ENCODE measurements around the gene NCR2.

The NCR2 gene

DNA sequence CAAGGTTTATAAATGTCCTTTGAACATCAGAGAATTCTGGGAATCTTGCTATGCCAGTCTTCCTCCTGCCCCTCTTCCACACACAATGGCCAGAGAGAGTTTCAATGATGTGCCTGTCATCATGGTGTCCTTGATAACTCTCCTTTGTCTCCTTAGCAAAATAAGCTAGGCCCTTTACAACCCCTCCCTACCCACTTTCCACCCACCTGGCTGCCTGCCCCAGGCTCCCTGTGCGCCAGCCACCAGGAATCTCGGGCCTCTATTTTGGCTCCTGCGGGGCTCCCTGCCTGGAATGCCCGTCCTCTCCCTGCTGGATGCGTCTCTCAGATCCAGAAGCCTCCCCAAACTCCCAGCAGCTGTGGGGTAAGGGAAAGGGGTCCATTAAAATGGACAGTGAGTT is 60.9 kb downstream of the NCR2 start:
- TF ChIP-seq, protein P1, sequence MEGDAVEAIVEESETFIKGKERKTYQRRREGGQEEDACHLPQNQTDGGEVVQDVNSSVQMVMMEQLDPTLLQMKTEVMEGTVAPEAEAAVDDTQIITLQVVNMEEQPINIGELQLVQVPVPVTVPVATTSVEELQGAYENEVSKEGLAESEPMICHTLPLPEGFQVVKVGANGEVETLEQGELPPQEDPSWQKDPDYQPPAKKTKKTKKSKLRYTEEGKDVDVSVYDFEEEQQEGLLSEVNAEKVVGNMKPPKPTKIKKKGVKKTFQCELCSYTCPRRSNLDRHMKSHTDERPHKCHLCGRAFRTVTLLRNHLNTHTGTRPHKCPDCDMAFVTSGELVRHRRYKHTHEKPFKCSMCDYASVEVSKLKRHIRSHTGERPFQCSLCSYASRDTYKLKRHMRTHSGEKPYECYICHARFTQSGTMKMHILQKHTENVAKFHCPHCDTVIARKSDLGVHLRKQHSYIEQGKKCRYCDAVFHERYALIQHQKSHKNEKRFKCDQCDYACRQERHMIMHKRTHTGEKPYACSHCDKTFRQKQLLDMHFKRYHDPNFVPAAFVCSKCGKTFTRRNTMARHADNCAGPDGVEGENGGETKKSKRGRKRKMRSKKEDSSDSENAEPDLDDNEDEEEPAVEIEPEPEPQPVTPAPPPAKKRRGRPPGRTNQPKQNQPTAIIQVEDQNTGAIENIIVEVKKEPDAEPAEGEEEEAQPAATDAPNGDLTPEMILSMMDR (IDR thresholded peaks at IDR 0.05): no peak
- no peak overlapping the region for H3K27ac ChIP-seq
- no peak overlapping the region for H3K4me3 ChIP-seq
- DNase-seq (ENCODE audit: low spot score): no peak

DNA sequence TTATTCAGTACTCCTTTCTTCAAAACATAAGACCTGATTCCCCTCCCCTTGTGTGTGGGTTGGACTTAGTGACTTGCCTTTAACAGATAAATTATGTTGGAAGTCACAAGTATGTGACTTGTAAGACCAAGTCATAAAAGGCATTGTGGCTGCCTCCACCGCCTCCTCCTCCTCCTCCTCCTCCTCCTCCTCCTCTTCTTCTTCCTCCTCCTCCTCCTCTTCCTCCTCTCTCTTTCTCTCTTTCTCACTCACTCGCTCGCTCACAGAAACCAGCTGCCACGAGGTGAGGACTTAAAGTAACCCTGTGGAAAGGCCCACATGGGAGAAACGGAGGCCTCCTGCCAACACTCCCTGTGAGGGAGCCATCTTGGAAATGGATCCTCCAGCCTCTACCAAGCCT is 64.0 kb downstream of the NCR2 start:
- TF ChIP-seq, protein P1 (IDR thresholded peaks at IDR 0.05): no peak
- no peak overlapping the region for H3K27ac ChIP-seq
- H3K4me3 ChIP-seq: no peak overlapping the region
- no peak for DNase-seq (ENCODE audit: low spot score)
